Measurements from ENCODE around the gene IL13.

The IL13 gene

DNA sequence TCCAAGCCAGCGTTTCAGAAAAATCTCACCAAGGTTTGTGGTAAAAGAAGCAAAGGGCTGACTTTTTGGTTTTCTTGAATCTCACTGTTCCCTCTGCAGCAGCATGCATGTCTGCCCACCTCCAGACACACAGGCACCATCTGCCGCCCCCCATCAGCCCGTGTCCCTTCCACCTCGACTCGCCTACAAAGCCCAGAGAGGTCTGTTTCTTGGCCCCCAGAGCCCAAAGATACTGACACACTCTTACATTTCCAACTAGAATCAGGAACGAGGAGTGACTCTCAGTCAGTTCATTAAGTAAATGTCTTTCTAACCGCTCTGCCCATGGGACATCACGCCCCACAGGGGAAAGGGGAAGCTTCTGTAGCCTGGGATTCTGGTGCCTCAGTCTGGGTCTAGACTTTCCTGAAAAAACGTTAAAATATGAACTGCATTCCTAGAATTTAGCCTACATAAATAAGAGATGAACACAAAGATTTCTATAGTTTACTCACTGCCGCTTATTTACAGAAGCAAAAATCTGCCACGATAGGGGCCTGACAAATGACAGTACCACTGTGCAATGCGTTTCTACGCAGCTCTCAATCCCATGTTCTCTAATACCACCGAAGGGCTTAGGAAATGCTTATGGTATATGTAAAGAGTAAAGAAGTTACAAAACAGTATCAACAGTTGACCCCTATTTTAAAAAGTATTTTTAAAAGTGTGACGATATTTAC lies 19.9 kb downstream of the IL13 start:
- TF ChIP-seq, protein P1, sequence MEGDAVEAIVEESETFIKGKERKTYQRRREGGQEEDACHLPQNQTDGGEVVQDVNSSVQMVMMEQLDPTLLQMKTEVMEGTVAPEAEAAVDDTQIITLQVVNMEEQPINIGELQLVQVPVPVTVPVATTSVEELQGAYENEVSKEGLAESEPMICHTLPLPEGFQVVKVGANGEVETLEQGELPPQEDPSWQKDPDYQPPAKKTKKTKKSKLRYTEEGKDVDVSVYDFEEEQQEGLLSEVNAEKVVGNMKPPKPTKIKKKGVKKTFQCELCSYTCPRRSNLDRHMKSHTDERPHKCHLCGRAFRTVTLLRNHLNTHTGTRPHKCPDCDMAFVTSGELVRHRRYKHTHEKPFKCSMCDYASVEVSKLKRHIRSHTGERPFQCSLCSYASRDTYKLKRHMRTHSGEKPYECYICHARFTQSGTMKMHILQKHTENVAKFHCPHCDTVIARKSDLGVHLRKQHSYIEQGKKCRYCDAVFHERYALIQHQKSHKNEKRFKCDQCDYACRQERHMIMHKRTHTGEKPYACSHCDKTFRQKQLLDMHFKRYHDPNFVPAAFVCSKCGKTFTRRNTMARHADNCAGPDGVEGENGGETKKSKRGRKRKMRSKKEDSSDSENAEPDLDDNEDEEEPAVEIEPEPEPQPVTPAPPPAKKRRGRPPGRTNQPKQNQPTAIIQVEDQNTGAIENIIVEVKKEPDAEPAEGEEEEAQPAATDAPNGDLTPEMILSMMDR (IDR thresholded peaks at IDR 0.05; ENCODE audit: low read depth, low read length, missing control alignments) = no peak
- Histone ChIP-seq H3K4me3 (ENCODE audit: low read depth, low read length) (no peak overlapping the region), H3K27ac (no peak overlapping the region), H3K27me3 (replicated peaks) (no peaks in the 10 kb centered on the region), H3K36me3 (replicated peaks) (no peaks in the 10 kb centered on the region)
- in situ Hi-C loops (cut with HindIII; ENCODE audit: low pct_ligation_motif_present, low sequenced_read_pairs) = no loop called here
- DNase-seq = no peak

DNA sequence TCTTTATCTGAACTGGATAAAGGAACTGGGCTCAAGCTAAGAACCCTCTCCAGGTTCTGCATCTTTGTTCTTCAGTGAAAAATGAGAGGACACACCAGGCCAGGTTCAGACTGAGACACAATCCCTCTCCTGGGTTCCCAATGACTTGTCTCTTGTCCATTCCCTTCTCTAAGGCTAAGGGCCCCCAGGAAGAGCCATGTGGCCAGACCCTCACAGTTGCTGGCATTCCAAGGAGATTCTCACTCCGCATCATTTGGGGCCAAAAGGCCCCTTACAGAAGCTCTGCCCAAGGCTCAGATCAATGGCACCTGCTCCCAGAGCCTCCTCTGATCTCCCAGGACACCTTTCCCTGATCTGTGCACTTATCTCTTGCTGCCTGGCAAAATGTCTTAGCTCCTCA lies 20.8 kb downstream of the IL13 start:
- TF ChIP-seq, protein P1 (IDR thresholded peaks at IDR 0.05; ENCODE audit: low read depth, low read length, missing control alignments) = no peak
- in situ Hi-C loops (cut with HindIII; ENCODE audit: low pct_ligation_motif_present, low sequenced_read_pairs) = no loop called here
- DNase-seq = no peak
- H3K27ac ChIP-seq = no peak overlapping the region
- no peaks in the 10 kb centered on the region for H3K36me3 ChIP-seq (replicated peaks)
- no peaks in the 10 kb centered on the region for H3K27me3 ChIP-seq (replicated peaks)
- no peak overlapping the region for H3K4me3 ChIP-seq (ENCODE audit: low read depth, low read length)

DNA sequence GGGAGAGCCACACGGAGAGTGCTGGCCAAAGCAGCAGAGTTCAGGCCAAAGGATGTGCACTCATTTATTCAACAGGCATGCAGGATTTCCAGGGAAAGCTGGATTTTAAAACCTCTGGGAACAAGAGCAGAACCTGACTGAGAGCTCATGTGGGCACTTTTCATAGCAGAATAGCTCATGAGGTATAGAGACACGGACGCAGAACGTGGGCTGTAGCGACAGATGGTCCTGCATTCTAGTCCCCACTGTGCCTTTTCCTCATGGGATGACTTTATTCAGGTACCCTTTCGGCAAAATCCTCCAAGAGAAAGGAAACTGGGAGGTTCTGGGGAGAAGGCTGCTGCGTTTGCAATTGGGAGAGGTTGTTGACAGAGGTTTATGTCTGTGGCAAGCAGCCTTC lies 21.2 kb downstream of the IL13 start:
- DNase-seq = no peak
- no peak overlapping the region for H3K27ac ChIP-seq
- no peaks in the 10 kb centered on the region for H3K27me3 ChIP-seq (replicated peaks)
- no peaks in the 10 kb centered on the region for H3K36me3 ChIP-seq (replicated peaks)
- no peak overlapping the region for H3K4me3 ChIP-seq (ENCODE audit: low read depth, low read length)
- TF ChIP-seq, protein P1 (IDR thresholded peaks at IDR 0.05; ENCODE audit: low read depth, low read length, missing control alignments) = no peak
- in situ Hi-C loops (cut with HindIII; ENCODE audit: low pct_ligation_motif_present, low sequenced_read_pairs) = no loop called here

DNA sequence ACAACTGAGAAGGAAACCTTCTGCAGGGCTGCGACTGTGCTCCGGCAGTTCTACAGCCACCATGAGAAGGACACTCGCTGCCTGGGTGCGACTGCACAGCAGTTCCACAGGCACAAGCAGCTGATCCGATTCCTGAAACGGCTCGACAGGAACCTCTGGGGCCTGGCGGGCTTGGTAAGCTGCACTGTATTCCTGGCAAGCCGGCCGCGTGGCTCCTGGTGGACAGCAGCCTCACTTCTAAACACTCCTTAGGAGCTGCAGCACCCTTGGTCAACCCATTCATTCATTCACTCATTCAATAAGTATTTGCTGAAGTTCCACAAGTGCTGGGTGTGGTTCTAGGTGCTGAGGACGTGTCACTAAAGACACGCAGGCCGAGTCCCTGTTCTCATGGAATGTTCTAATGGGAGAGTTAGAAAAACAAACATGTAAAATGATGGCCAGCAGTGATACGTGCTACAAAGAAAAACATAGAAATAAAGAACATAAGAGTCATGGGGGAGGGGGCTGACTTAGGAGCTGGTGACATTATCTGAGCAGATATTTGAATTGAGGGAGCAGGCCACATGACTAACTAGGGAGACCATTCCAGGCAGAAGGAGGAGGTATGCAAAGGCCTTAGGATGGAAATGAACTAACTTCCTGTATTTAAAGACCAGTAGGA lies 21.9 kb downstream of the IL13 start:
- Histone ChIP-seq H3K4me3 (ENCODE audit: low read depth, low read length) (no peak overlapping the region), H3K27ac (no peak overlapping the region), H3K36me3 (replicated peaks) (no peaks in the 10 kb centered on the region), H3K27me3 (replicated peaks) (no peaks in the 10 kb centered on the region)
- in situ Hi-C loops (cut with HindIII; ENCODE audit: low pct_ligation_motif_present, low sequenced_read_pairs) = no loop called here
- TF ChIP-seq, protein P1 (IDR thresholded peaks at IDR 0.05; ENCODE audit: low read depth, low read length, missing control alignments) = no peak
- DNase-seq = no peak

DNA sequence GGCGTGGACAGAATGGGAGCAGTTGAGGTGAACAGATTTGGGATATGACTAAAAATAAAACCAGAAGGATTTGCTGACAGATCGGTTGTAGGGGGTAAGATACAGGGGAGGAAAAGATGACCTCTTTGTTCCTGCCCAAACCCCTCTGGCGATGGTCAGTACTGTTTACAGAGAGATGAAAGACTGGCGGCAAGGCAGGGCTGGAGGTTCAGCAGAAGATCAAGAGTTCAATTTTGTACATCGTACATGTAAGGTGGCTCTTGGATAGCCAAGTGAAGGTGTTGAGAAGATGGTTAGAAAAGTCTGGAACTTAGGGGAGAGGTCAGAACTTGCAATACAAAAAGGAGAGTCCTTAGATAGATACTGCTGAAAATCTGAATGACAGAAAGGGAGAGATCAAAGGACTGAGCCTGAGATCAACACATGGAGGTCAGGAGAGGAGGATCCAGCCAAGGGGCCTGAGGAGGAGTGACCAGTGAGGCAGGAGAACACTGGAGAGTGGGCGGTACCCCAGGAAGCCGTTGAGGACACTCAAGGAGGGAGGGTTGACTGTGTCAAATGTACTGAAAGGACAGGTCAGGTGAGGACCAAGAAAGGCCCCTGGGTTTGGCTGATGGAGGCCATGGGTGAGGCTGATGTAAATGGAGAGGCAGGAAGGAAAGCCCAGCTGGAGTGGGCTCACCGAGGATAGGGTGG lies 23.0 kb downstream of the IL13 start:
- H3K27me3 ChIP-seq (replicated peaks) = no peaks in the 10 kb centered on the region
- no peaks in the 10 kb centered on the region for H3K36me3 ChIP-seq (replicated peaks)
- H3K27ac ChIP-seq = no peak overlapping the region
- in situ Hi-C loops (cut with HindIII; ENCODE audit: low pct_ligation_motif_present, low sequenced_read_pairs) = no loop called here
- no peak for DNase-seq
- TF ChIP-seq, protein P1 (IDR thresholded peaks at IDR 0.05; ENCODE audit: low read depth, low read length, missing control alignments) = no peak
- H3K4me3 ChIP-seq (ENCODE audit: low read depth, low read length) = no peak overlapping the region
